Omental fat pad (tissue), 4 donors: ENCODE results near the gene CNTNAP5. TPM values are rescaled to one million over a fixed set of nuclear protein-coding genes. Genes with fewer than 3 reads are reported as not detected.

Source experiments
- ATAC-seq: fragments of 150-250 bp; one replicate; pipeline ENCODE4 v1.9.1; 2016; ENCODE audit warnings: mild to moderate bottlenecking, moderate library complexity; ENCODE audit not compliant: low FRiP score
- DNase-seq: peaks from one replicate; pipeline ENCODE4 v3.0.0-alpha.2; 2019; ENCODE audit warnings: low spot score
- total RNA-seq, 4 donors: library from RNA; depleted of rRNA; stranded (reverse); fragments of >200 nt; gene quantifications; one replicate each; pipeline ENCODE4 v1.1.0, GENCODE V29; 2016
- TF ChIP-seq, protein P1 (sequence below), 3 donors: fragments of 450-650 bp; IDR thresholded peaks; one replicate each; pipeline ENCODE4 v1.5.1; 2016 to 2017; ENCODE audit warnings: antibody characterized with exemption in 3 of 3, mild to moderate bottlenecking in 3 of 3, moderate library complexity in 2 of 3

Gene CNTNAP5
- total RNA-seq, 4 donors from 2014 or later = not detected

DNA sequence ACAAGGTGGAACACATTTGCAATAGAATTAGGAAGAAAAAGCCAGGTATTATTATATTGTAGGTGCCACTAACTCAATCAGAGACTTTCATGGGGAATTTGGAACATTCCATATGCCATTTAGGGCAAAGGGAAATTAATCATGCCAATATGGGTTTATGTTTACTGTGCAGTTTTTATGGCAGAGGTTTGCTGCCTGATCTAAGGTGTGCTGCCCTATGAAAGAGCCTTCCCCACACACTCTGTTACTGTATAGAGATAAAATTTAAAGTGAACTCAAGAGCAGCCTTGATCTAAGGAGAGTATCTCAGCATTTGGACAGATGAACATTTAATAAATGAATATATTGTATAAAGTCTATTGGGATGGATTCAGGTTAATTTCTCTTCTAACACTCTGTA, 771.6 kb downstream of the CNTNAP5 start:
- TF ChIP-seq, protein P1, sequence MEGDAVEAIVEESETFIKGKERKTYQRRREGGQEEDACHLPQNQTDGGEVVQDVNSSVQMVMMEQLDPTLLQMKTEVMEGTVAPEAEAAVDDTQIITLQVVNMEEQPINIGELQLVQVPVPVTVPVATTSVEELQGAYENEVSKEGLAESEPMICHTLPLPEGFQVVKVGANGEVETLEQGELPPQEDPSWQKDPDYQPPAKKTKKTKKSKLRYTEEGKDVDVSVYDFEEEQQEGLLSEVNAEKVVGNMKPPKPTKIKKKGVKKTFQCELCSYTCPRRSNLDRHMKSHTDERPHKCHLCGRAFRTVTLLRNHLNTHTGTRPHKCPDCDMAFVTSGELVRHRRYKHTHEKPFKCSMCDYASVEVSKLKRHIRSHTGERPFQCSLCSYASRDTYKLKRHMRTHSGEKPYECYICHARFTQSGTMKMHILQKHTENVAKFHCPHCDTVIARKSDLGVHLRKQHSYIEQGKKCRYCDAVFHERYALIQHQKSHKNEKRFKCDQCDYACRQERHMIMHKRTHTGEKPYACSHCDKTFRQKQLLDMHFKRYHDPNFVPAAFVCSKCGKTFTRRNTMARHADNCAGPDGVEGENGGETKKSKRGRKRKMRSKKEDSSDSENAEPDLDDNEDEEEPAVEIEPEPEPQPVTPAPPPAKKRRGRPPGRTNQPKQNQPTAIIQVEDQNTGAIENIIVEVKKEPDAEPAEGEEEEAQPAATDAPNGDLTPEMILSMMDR (IDR thresholded peaks at IDR 0.05) = no peak
- DNase-seq (no peak), ATAC-seq (no peak)

DNA sequence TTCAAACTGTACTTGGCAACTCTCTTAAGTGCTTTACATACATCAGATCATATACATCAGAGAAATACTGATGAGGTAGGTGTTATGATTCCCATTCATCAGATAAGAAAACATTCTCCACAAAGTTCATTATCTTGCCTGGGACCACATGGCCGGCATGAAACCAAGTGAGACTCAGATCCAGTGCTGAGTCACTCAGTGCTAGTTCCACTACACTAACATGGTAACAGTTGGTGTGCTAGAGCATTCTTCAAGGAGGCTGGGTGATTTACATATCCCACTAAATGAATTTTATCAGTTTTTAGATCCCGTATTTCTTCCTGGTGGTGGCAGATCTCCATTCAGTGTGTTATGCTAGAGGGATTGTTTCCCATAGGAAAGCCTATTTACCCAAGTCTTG, 772.0 kb downstream of the CNTNAP5 start:
- ATAC-seq = no peak
- TF ChIP-seq, protein P1 (IDR thresholded peaks at IDR 0.05) = no peak
- no peak for DNase-seq

DNA sequence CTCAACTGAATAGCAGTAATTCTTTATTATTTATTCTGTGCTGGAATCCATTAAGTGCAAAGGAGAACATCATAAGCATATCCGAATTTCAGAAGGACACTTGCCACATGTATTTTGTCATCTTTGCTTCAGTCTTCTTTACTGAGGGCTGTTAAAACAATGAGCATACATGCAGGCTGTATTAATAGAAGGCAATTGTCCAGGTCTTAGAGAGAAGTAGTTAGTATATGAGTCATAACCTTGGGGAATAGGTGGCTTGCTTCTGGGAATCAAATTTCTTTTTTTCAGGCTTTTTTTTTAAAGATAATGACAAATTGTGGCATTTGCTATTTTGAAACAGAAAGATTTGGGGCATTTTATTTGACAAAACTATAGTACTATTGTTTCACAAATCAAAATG, 773.5 kb downstream of the CNTNAP5 start:
- TF ChIP-seq, protein P1 (IDR thresholded peaks at IDR 0.05) = no peak
- DNase-seq (no peak), ATAC-seq (no peak)

DNA sequence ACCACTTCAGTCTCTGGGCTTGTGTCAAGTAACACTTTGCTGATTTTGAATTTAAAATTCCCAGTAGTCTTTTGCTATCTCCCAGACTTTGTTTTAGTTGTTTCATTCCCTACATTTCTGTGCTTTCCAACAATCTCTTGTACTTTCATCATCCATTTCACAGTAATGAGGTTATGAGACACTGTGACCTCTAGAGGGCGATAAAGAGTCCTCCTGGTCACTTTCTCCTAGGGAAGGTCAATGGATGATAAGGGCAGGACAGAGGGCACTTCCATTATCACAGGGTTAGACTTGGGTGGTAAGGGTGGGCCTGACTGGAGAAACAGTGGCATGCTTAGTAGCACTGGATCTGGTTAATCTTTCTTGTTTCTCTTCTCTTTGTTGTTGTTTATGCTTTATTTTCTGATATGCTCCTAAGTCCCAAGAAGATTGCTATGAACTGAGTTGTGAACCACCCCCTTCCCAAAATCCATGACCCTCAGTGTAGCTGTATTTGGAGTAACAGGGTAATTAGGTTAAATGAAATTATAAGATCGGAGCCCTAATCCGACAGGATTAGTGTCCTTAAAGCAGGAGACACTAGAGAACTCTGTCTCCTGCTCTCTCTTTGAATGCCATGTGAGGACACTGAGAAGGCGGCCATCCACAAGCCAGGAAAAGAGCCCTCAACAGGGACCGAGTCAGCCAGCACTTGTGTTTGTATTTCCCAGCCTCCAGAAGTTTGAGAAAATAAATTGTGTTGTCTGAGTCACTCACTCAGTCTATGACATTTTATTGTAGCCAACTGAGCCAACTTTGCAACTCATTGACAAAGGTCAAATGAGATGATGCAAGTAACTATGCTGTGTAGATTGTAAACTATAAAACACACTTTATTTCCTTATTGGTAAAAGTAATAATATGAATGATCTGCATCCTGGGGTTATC, 779.2 kb downstream of the CNTNAP5 start:
- no peak for DNase-seq
- no peak for ATAC-seq
- TF ChIP-seq, protein P1 (IDR thresholded peaks at IDR 0.05) = no peak

DNA sequence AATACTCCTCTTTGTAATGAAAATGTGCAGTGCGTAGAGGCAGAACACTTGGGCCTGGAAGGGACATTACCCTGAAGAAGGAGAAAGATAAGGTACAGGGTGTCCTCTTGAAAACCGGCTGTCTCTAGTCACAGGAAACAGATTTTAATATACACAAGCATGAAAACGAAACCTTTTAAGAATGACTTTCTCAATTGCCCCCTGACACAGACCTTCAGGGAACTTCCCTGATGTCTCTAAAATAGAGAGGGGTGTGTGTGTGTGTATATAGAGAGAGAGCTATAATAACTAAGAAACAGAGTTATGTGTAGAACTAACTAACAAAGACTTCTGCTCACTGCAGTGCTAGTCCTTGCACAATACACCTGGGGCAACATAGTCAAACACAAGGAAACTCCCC, 780.0 kb downstream of the CNTNAP5 start:
- ATAC-seq (no peak), DNase-seq (no peak)
- TF ChIP-seq, protein P1 (IDR thresholded peaks at IDR 0.05) = no peak

DNA sequence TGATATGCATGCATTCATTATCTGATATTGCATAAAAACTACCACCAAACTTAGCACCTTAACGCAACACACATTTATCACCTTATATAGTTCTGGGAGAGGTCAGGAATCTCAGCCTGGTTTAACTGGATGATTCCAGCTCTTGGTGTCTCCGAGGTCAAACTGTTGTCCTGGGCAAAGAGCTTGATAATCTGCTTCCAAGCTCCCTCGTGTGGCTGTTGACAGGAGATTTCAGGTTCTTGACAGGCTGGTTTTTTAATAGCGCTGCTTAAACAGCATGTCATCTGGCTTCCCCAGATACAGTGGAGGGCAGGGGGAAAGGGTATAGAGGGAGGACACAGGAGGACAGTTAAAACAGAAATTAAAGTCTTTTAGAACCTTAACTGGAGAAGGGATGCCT, 785.0 kb downstream of the CNTNAP5 start:
- DNase-seq (no peak), ATAC-seq (no peak)
- TF ChIP-seq, protein P1 (IDR thresholded peaks at IDR 0.05) = no peak
